Suprapubic skin (tissue), 4 donors: ENCODE data around the gene CACNG6. TPM values are rescaled to one million over a fixed set of nuclear protein-coding genes. Genes with fewer than 3 reads are reported as not detected.

Experiments
- DNase-seq, 2 donors: peaks; one replicate each; pipeline ENCODE4 v3.0.0-alpha.2; 2019; ENCODE audit warnings: low spot score in 2 of 2
- H3K27ac ChIP-seq: fragments of 200-600 bp; sonication (generic); one replicate; pipeline ENCODE4 v1.5.1; 2019
- H3K27me3 ChIP-seq: fragments of 200-600 bp; sonication (generic); one replicate; pipeline ENCODE4 v1.5.1; 2019
- H3K36me3 ChIP-seq: fragments of 200-600 bp; sonication (generic); one replicate; pipeline ENCODE4 v1.5.1; 2019
- H3K4me1 ChIP-seq: fragments of 200-600 bp; sonication (generic); one replicate; pipeline ENCODE4 v1.5.1; 2019
- H3K4me3 ChIP-seq: fragments of 200-600 bp; sonication (generic); one replicate; pipeline ENCODE4 v1.5.1; 2019; ENCODE audit warnings: mild to moderate bottlenecking
- H3K9me3 ChIP-seq: fragments of 200-600 bp; sonication (generic); one replicate; pipeline ENCODE4 v1.5.1; 2019
- EP300 ChIP-seq: sonication (generic); formaldehyde crosslinking; IDR thresholded peaks from one replicate; pipeline ENCODE4 v1.6.1; 2017; ENCODE audit warnings: antibody characterized with exemption
- POLR2A ChIP-seq, 2 donors: fragments of 450-650 bp; IDR thresholded peaks; one replicate each; pipeline ENCODE4 v1.6.1; 2017; ENCODE audit warnings: antibody characterized with exemption in 2 of 2, mild to moderate bottlenecking in 2 of 2, moderate library complexity in 2 of 2
- POLR2AphosphoS5 ChIP-seq, 3 donors: sonication (generic); formaldehyde crosslinking; IDR thresholded peaks; one replicate each; pipeline ENCODE4 v1.6.1; 2017; ENCODE audit warnings: antibody characterized with exemption in 3 of 3
- WGBS: methylation state at CpG from one replicate; pipeline ENCODE4 v1.1.5; 2018; 5-methylcytosine and 5-hydroxymethylcytosine counted together
- total RNA-seq, 4 donors: library from RNA; depleted of rRNA; stranded (reverse); fragments of >200 nt; gene quantifications; one replicate each; pipeline ENCODE4 v1.1.0, GENCODE V29; 2016
- TF ChIP-seq, protein P1 (sequence below), 2 donors: fragments of 200-600 bp in 1 of 2; fragments of 450-650 bp in 1 of 2; sonication (generic) in 1 of 2; IDR thresholded peaks; one replicate each; pipeline ENCODE4 v1.5.1; 2016 to 2019; ENCODE audit warnings: antibody characterized with exemption in 2 of 2, mild to moderate bottlenecking in 1 of 2, moderate library complexity in 1 of 2

CACNG6 gene
- total RNA-seq, 4 donors from 2014 or later, result not detected

DNA sequence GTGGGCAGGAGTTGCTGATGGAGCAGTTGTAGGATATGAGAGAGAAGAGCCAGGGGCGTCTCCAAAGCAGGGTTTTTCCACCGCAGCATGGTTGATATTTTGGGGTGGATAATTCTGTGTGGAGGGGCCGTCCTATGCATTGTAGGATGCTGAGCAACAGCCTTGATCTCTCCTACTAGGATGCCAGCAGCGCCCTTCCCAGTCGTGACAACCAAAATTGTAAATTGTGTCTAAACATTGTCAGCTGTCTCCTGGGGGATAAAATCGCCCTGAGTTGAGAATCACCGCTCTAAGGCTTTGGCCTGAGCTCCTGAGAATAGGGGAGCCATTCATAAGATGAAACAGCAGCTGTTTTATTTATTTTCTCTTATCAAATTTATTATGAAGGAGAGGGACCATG, 24.5 kb upstream of the CACNG6 start:
- Histone ChIP-seq H3K27ac (no peak overlapping the region), H3K4me3 (no peak overlapping the region), H3K27me3 (peaks cover 56% of the 10 kb centered on the region), H3K4me1 (peaks cover 10% of the 10 kb centered on the region), H3K9me3 (no peaks in the 10 kb centered on the region), H3K36me3 (no peaks in the 10 kb centered on the region)
- TF ChIP-seq POLR2A (IDR thresholded peaks at IDR 0.05) (no peak), EP300 (no peak), POLR2AphosphoS5 (IDR thresholded peaks at IDR 0.05) (no peak)
- TF ChIP-seq, protein P1, sequence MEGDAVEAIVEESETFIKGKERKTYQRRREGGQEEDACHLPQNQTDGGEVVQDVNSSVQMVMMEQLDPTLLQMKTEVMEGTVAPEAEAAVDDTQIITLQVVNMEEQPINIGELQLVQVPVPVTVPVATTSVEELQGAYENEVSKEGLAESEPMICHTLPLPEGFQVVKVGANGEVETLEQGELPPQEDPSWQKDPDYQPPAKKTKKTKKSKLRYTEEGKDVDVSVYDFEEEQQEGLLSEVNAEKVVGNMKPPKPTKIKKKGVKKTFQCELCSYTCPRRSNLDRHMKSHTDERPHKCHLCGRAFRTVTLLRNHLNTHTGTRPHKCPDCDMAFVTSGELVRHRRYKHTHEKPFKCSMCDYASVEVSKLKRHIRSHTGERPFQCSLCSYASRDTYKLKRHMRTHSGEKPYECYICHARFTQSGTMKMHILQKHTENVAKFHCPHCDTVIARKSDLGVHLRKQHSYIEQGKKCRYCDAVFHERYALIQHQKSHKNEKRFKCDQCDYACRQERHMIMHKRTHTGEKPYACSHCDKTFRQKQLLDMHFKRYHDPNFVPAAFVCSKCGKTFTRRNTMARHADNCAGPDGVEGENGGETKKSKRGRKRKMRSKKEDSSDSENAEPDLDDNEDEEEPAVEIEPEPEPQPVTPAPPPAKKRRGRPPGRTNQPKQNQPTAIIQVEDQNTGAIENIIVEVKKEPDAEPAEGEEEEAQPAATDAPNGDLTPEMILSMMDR (IDR thresholded peaks at IDR 0.05), result no peak
- no peak for DNase-seq
- 62% methylated on average over 7 of the region's 7 CpGs for WGBS

- Histone ChIP-seq H3K27me3 (peaks cover 33% of the 10 kb centered on the region), H3K9me3 (no peaks in the 10 kb centered on the region), H3K4me1 (peaks cover 3% of the 10 kb centered on the region), H3K36me3 (no peaks in the 10 kb centered on the region), H3K27ac (no peak overlapping the region), H3K4me3 (no peak overlapping the region)
- no peak for TF ChIP-seq POLR2AphosphoS5 (IDR thresholded peaks at IDR 0.05)
- DNase-seq, result no peak
- 87% methylated on average over 6 of the region's 6 CpGs for WGBS
Measured at GRCh38 chr19:53969366-53969765, 22.1 kb upstream of the CACNG6 start.

- TF ChIP-seq POLR2A (IDR thresholded peaks at IDR 0.05), result no peak
- TF ChIP-seq EP300, result no peak
- no peak for TF ChIP-seq POLR2AphosphoS5 (IDR thresholded peaks at IDR 0.05)
- TF ChIP-seq, protein P1 (IDR thresholded peaks at IDR 0.05), result no peak
- no peak overlapping the region for H3K27ac ChIP-seq
- peaks cover 21% of the 10 kb centered on the region for H3K27me3 ChIP-seq
- H3K9me3 ChIP-seq, result no peaks in the 10 kb centered on the region
- no peak overlapping the region for H3K4me3 ChIP-seq
- no peak for DNase-seq
- H3K4me1 ChIP-seq, result no peaks in the 10 kb centered on the region
- WGBS, result 44% methylated on average over 9 of the region's 10 CpGs
- no peaks in the 10 kb centered on the region for H3K36me3 ChIP-seq
Measured at GRCh38 chr19:53971673-53972072, 19.8 kb upstream of the CACNG6 start.

- TF ChIP-seq POLR2A (IDR thresholded peaks at IDR 0.05), result no peak
- no peak for TF ChIP-seq POLR2AphosphoS5 (IDR thresholded peaks at IDR 0.05)
- TF ChIP-seq, protein P1 (IDR thresholded peaks at IDR 0.05), result no peak
- TF ChIP-seq EP300, result no peak
- no peaks in the 10 kb centered on the region for H3K9me3 ChIP-seq
- 6% methylated on average over 9 of the region's 9 CpGs for WGBS
- H3K27me3 ChIP-seq, result peaks cover 61% of the 10 kb centered on the region
- peaks cover 40% of the 10 kb centered on the region for H3K4me1 ChIP-seq
- no peak for DNase-seq
- no peaks in the 10 kb centered on the region for H3K36me3 ChIP-seq
- no peak overlapping the region for H3K27ac ChIP-seq
- peak overlapping the region; percentile 37 for H3K4me3 ChIP-seq
Measured at GRCh38 chr19:53977429-53977990, 13.9 kb upstream of the CACNG6 start.

DNA sequence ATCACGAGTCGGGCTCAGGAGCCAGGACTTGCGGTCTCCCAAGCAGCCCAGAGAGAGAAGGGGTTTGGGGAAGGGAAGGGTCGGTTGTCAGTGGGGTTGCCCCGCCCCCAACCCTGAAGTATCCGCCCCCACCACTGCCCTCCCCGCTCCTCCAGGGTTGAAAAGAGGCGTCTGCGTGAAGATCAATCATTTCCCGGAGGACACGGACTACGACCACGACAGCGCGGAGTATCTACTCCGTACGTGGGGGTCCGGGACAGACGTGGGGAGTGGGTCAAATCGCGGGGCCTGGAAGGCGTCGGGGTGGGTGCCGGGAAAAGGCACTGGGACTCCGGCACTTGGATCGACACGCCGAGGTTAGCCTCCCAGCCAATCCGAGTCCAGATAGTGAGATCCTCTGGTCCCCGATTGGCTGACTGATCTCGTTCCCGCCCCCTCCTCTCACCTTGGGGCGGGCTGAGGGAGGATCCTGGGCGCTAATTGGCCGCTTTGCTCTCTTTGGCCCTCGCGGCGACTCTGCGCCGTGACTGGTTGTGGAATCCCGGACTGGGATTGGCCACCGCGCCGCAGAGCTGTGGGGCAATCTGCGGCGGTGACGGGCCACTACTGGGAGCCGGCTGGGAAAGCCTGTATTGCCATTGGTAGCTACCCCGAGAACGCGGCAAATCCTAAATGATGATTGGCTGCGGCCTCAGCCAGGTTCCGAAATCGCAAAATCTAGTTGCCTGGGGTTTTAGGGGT, 13.3 kb upstream of the CACNG6 start:
- H3K36me3 ChIP-seq, result no peaks in the 10 kb centered on the region
- H3K27me3 ChIP-seq, result peaks cover 67% of the 10 kb centered on the region
- no peaks in the 10 kb centered on the region for H3K9me3 ChIP-seq
- TF ChIP-seq POLR2A (IDR thresholded peaks at IDR 0.05) (no peak), POLR2AphosphoS5 (IDR thresholded peaks at IDR 0.05) (no peak), EP300 (no peak)
- TF ChIP-seq, protein P1 (IDR thresholded peaks at IDR 0.05), result no peak
- H3K4me3 ChIP-seq, result peak overlapping the region; percentile 37
- WGBS, result 1% methylated on average over 13 of the region's 54 CpGs
- no peak overlapping the region for H3K27ac ChIP-seq
- H3K4me1 ChIP-seq, result peaks cover 45% of the 10 kb centered on the region
- DNase-seq, result no peak
